Effector CD8-positive, alpha-beta T cell (primary cell): ENCODE measurements around the gene KIAA1217.
"Not testable (repeated sequence)": the region's sequence is repeated elsewhere in the genome, so short reads cannot be mapped to it uniquely, and the experiment has no call there.

Source experiments
- DNase-seq: peaks from one replicate; lab custom pipeline; 2025; lab: John Stamatoyannopoulos, UW

Gene KIAA1217

GRCh38 chr10:24442234-24442633, 233.3 kb downstream of the KIAA1217 start:
- DNase-seq = no peak

GRCh38 chr10:24442641-24443174, 233.8 kb downstream of the KIAA1217 start:
- DNase-seq = not testable (repeated sequence)

- no peak for DNase-seq
Measured at GRCh38 chr10:24444337-24444736, 235.4 kb downstream of the KIAA1217 start.

GRCh38 chr10:24445958-24446357, 237.0 kb downstream of the KIAA1217 start:
- DNase-seq = not testable (repeated sequence)

GRCh38 chr10:24446739-24447138, 237.8 kb downstream of the KIAA1217 start:
- DNase-seq = no peak

GRCh38 chr10:24448351-24448999, 239.5 kb downstream of the KIAA1217 start:
- no peak for DNase-seq

GRCh38 chr10:24449321-24449740, 240.4 kb downstream of the KIAA1217 start:
- no peak for DNase-seq

GRCh38 chr10:24449769-24450310, 240.9 kb downstream of the KIAA1217 start:
- no peak for DNase-seq

- no peak for DNase-seq
Measured at GRCh38 chr10:24451325-24451820, 242.4 kb downstream of the KIAA1217 start.

GRCh38 chr10:24452030-24452429, 243.1 kb downstream of the KIAA1217 start:
- DNase-seq = no peak

GRCh38 chr10:24453404-24453830, 244.5 kb downstream of the KIAA1217 start:
- no peak for DNase-seq

- no peak for DNase-seq
Measured at GRCh38 chr10:24453973-24454372, 245.0 kb downstream of the KIAA1217 start.

GRCh38 chr10:24455447-24455846, 246.5 kb downstream of the KIAA1217 start:
- no peak for DNase-seq

- no peak for DNase-seq
Measured at GRCh38 chr10:24456322-24456721, 247.4 kb downstream of the KIAA1217 start.

GRCh38 chr10:24457661-24458318, 248.9 kb downstream of the KIAA1217 start:
- DNase-seq = no peak

- no peak for DNase-seq
Measured at GRCh38 chr10:24459836-24460235, 250.9 kb downstream of the KIAA1217 start.

- DNase-seq = no peak
Measured at GRCh38 chr10:24462291-24462813, 253.4 kb downstream of the KIAA1217 start.

- no peak for DNase-seq
Measured at GRCh38 chr10:24462889-24463552, 254.1 kb downstream of the KIAA1217 start.

GRCh38 chr10:24463611-24464426, 254.9 kb downstream of the KIAA1217 start:
- DNase-seq = no peak

GRCh38 chr10:24465124-24465874, 256.4 kb downstream of the KIAA1217 start:
- DNase-seq = no peak
